Muscle layer of duodenum (tissue), 2 donors: ENCODE data around the gene IL19.

ENCODE experiments used
- H3K27ac ChIP-seq: one replicate; pipeline ENCODE4 v1.7.0; 2013; ENCODE audit warnings: mild to moderate bottlenecking, low read length
- H3K27me3 ChIP-seq: one replicate; pipeline ENCODE4 v1.7.0; 2013; ENCODE audit warnings: low read depth, mild to moderate bottlenecking, control low read depth, low read length
- H3K36me3 ChIP-seq, 2 donors: one replicate each; pipeline ENCODE4 v1.7.0; 2013; ENCODE audit warnings: low read length in 2 of 2, control low read depth in 1 of 2, mild to moderate bottlenecking in 1 of 2; ENCODE audit not compliant: insufficient read depth in 2 of 2, control insufficient read depth in 1 of 2
- H3K4me1 ChIP-seq, 2 donors: one replicate each; pipeline ENCODE4 v1.7.0; 2013; ENCODE audit warnings: low read length in 2 of 2, mild to moderate bottlenecking in 2 of 2, control low read depth in 1 of 2, moderate library complexity in 1 of 2; ENCODE audit not compliant: insufficient read depth in 2 of 2, control insufficient read depth in 1 of 2
- H3K4me3 ChIP-seq, 2 donors: one replicate each; pipeline ENCODE4 v1.7.0; 2013; ENCODE audit warnings: low read length in 2 of 2, low read depth in 1 of 2, mild to moderate bottlenecking in 1 of 2
- H3K9me3 ChIP-seq, 2 donors: one replicate each; pipeline ENCODE4 v1.7.0; 2013; ENCODE audit warnings: low read length in 2 of 2, control low read depth in 1 of 2, mild to moderate bottlenecking in 1 of 2; ENCODE audit not compliant: control insufficient read depth in 1 of 2
- donor health status: healthy.

The IL19 gene

DNA sequence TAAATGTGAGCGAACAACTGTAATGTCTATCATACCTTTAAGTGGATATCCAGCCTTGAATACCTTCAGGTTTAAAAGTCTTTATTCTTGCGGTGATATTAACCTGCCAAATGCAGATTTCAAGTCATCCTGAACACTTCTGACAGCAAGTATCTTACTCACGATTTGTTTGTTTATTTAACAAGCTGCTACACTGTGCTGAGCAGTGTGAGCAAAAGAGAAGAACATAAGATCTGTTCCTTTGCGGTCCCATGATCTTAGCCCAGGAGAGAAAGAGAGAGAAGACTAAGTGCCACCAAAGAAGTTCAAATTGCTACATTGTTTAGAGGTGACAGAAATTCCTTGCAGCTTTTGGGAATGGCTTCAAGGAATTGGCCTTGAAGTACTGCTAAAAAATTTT is 117.1 kb downstream of the IL19 start:
- H3K9me3 ChIP-seq, result no peaks in the 10 kb centered on the region
- H3K27ac ChIP-seq, result no peak overlapping the region
- no peaks in the 10 kb centered on the region for H3K27me3 ChIP-seq
- H3K36me3 ChIP-seq, result no peaks in the 10 kb centered on the region
- H3K4me1 ChIP-seq, result no peaks in the 10 kb centered on the region
- H3K4me3 ChIP-seq, result no peak overlapping the region

DNA sequence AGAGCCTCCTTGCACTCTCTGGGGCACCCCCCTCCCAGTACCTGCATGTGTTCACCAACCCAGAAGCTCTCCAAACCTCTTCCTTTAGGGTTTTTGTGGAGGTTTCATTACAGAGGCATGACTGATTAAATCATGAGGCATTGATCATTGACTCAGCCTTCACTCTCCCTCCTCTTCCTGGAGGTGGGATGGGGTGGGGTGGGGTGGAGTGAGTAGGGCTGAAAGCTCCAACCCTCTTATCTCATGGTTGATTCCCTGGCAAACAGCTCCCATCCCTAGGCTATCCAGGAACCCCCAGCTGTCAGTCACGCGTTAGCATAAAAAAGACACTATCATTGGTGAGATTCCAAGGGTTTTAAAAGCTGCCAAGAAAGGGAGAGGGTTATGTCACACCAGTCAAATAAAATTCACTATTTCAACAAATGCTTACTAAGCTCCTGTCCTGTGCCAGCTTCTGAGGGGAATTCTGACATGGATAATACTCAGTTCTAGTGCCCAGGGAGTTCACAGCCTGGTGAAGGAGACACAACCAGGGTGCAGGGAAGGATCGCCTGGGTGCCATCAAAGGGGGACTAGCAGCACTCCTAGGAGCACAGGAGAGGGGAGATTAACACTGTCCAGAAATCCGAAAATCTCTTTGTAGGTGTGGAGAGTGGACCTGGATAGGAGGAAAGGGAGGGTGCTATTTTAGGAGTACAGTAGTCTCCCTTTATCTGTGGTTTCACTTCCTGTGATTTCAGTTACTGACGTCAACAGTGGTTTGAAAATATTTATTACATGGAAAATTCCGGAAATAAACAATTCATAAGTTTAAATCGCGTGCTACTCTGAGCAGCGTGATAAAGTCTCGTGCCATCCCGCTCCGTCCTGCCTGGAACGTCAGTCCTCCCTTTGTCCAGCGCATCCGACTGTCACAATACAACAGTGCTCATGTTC is 119.8 kb downstream of the IL19 start:
- no peaks in the 10 kb centered on the region for H3K36me3 ChIP-seq
- H3K4me1 ChIP-seq, result no peaks in the 10 kb centered on the region
- H3K27me3 ChIP-seq, result no peaks in the 10 kb centered on the region
- H3K9me3 ChIP-seq, result no peaks in the 10 kb centered on the region
- no peak overlapping the region for H3K27ac ChIP-seq
- H3K4me3 ChIP-seq, result no peak overlapping the region

DNA sequence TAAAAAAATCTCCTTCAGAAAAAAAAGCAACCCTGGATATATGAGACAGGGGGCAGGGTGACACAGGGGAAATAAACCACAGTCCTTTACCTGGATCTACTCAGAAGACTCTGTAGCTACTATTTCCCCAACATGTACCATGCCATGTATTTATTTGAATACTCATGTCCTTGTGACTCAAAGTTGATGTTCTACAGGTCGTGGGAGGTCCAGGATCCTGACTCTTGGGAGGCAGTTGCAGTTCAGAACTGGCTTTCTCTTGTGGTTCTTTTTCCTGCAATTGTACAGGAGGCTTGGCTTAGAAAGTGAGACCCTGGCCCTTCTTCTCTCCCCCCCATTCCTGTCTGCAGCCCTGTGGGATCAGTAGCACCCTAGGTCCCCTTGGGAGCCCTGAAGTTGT is 120.8 kb downstream of the IL19 start:
- Histone ChIP-seq H3K36me3 (no peaks in the 10 kb centered on the region), H3K9me3 (no peaks in the 10 kb centered on the region), H3K4me1 (no peaks in the 10 kb centered on the region), H3K27me3 (no peaks in the 10 kb centered on the region), H3K27ac (no peak overlapping the region), H3K4me3 (no peak overlapping the region)
